Type B pancreatic cell (in vitro differentiated cells): ENCODE measurements around the gene SLU7. TPM values are rescaled to one million over a fixed set of nuclear protein-coding genes. Genes with fewer than 3 reads are reported as not detected.

ENCODE experiments used
- DNase-seq: peaks from one replicate; pipeline ENCODE4 v3.0.0; 2021; ENCODE audit warnings: mixed read lengths; ENCODE audit not compliant: unreplicated experiment; ENCODE audit errors: extremely low spot score
- H3K27ac Mint-ChIP-seq: 2 replicates; pipeline ENCODE4 v1.8.0; 2021; ENCODE audit warnings: mild to moderate bottlenecking, mixed read lengths
- H3K27me3 Mint-ChIP-seq: 2 replicates; pipeline ENCODE4 v1.8.0; 2021; ENCODE audit warnings: mixed read lengths
- H3K36me3 Mint-ChIP-seq: 2 replicates; pipeline ENCODE4 v1.8.0; 2021; ENCODE audit warnings: mixed read lengths
- H3K4me1 Mint-ChIP-seq: one replicate; pipeline ENCODE4 v1.8.0; 2021; ENCODE audit warnings: mixed read lengths; ENCODE audit not compliant: unreplicated experiment
- H3K4me3 Mint-ChIP-seq: 2 replicates; pipeline ENCODE4 v1.8.0; 2021; ENCODE audit warnings: mild to moderate bottlenecking, mixed read lengths
- H3K9me3 Mint-ChIP-seq: 2 replicates; pipeline ENCODE4 v1.8.0; 2021; ENCODE audit warnings: mixed read lengths
- total RNA-seq: library from RNA; stranded (reverse); gene quantifications from 2 replicates; pipeline ENCODE4 v1.2.1, GENCODE V29; 2021; ENCODE audit warnings: low replicate concordance
- TF ChIP-seq, protein P1 (sequence below): fragments of 200-600 bp; sonication (generic); conservative IDR thresholded peaks from 2 replicates; pipeline ENCODE4 v1.5.0; 2021; ENCODE audit warnings: antibody characterized with exemption, mild to moderate bottlenecking

Gene SLU7
- total RNA-seq, 1 donor from 2014 or later, result 37.7 TPM

DNA sequence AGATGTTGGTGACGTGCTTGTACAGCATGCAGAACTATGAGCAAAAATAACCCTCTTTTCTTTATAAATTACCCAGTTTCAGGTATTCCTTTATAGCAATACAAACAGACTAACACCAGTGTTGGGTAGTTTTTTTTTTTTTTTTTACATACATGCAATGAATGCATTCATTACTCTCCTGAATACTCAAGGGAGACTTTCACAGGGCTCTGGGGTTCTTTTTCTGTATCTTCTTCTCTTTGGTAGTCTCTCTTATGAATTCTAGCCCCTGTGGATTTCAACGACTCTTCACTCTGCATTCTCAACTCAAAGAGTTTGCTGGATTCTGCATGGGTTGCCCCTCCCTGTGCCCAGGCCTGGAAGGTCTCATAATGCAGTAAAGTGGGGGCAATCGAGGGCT is 30.6 kb upstream of the SLU7 start:
- DNase-seq, result no peak
- Mint-ChIP-seq H3K4me1 (no peaks in the 10 kb centered on the region), H3K27me3 (peaks cover 10% of the 10 kb centered on the region), H3K36me3 (no peaks in the 10 kb centered on the region), H3K4me3 (no peak overlapping the region), H3K9me3 (no peaks in the 10 kb centered on the region), H3K27ac (no peak overlapping the region)
- TF ChIP-seq, protein P1, sequence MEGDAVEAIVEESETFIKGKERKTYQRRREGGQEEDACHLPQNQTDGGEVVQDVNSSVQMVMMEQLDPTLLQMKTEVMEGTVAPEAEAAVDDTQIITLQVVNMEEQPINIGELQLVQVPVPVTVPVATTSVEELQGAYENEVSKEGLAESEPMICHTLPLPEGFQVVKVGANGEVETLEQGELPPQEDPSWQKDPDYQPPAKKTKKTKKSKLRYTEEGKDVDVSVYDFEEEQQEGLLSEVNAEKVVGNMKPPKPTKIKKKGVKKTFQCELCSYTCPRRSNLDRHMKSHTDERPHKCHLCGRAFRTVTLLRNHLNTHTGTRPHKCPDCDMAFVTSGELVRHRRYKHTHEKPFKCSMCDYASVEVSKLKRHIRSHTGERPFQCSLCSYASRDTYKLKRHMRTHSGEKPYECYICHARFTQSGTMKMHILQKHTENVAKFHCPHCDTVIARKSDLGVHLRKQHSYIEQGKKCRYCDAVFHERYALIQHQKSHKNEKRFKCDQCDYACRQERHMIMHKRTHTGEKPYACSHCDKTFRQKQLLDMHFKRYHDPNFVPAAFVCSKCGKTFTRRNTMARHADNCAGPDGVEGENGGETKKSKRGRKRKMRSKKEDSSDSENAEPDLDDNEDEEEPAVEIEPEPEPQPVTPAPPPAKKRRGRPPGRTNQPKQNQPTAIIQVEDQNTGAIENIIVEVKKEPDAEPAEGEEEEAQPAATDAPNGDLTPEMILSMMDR, result no peak

DNA sequence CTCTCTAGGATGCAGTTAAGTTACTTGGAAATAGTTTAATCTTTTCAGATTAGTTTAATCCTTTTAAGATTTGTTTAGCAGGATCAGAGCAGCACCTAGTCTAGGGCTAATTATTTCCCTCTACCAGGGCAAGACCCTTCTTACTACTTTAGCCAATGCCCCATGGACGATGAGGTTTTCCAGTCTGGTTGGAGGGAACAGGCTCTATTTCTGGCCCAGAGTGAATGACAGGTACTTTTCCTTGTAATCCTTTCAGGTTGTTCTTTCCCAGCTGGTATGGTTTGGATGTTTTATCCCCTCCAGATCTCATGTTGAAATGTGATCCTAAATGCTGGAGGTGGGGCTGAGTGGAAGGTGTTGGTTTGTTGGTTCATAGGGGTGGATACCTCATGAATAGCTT is 30.0 kb upstream of the SLU7 start:
- no peaks in the 10 kb centered on the region for H3K36me3 Mint-ChIP-seq
- no peak overlapping the region for H3K4me3 Mint-ChIP-seq

DNA sequence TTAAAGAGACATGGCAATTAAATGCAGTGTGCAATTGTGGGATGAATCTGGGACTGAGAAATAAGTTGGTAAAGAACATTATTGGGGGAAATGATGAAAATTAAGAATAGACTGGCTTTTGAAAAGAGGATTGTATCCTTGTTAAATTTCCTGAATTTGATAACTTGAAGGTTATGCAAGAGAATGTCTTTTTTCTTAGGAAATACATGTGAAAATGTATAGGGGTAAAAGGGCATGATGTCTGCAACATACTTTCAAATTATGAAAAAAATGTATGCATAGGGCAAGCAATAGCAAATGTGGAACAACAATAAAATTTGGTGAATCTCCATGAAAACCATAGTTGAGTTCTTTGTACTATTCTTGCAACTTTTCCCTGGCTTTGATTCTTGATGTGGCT is 26.9 kb upstream of the SLU7 start:
- Mint-ChIP-seq H3K4me3 (no peak overlapping the region), H3K4me1 (no peaks in the 10 kb centered on the region), H3K9me3 (no peaks in the 10 kb centered on the region), H3K27ac (no peak overlapping the region), H3K36me3 (no peaks in the 10 kb centered on the region), H3K27me3 (no peaks in the 10 kb centered on the region)
- TF ChIP-seq, protein P1, result no peak
- no peak for DNase-seq

More for the DNA sequence above, 30.0 kb upstream of the SLU7 start:
- Mint-ChIP-seq H3K27me3 (peaks cover 6% of the 10 kb centered on the region), H3K27ac (no peak overlapping the region), H3K9me3 (no peaks in the 10 kb centered on the region), H3K4me1 (no peaks in the 10 kb centered on the region)
- no peak for DNase-seq
- TF ChIP-seq, protein P1, result no peak

DNA sequence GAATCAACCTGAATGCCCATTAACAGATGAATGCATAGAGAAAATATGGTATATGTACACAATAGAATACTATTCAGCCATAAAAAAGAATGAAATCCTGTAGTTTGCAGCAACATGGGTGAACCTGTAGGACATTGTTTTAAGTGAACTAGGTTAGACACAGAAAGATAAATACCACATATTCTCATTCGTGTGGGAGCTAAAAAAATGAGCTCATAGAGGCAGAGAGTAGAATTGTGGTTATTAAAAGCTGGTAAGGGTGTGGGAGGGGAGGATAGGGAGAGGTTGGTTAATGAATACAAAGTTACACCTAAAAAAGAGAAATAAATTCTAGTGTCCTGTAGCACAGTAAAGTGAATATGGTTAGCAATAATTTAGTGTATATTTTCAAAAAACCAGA is 26.3 kb upstream of the SLU7 start:
- Mint-ChIP-seq H3K27me3 (no peaks in the 10 kb centered on the region), H3K4me3 (no peak overlapping the region), H3K36me3 (no peaks in the 10 kb centered on the region), H3K4me1 (no peaks in the 10 kb centered on the region), H3K9me3 (no peaks in the 10 kb centered on the region), H3K27ac (no peak overlapping the region)
- no peak for DNase-seq
- TF ChIP-seq, protein P1, result no peak

DNA sequence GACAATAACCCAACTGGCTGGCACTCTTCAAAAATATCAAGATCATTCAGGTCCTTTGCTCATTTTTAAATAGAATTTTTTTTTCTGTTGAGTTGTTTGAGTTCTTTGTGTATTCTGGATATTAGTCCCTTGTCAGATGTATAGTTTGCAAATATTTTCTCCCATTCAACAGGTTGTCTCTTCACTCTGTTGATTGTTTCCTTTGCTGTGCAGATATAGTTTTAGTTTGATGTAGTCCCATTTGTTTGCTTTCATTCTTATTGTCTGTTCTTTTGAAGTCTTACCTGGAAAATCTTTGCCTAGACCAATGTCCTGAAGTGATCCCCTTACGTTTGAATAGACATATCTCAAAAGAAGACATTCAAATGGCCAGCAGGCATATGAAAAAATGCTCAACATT is 25.5 kb upstream of the SLU7 start:
- no peaks in the 10 kb centered on the region for H3K4me1 Mint-ChIP-seq
- H3K27me3 Mint-ChIP-seq, result no peaks in the 10 kb centered on the region
- no peak for DNase-seq
- no peak overlapping the region for H3K4me3 Mint-ChIP-seq
- TF ChIP-seq, protein P1, result no peak
- H3K27ac Mint-ChIP-seq, result no peak overlapping the region
- H3K9me3 Mint-ChIP-seq, result no peaks in the 10 kb centered on the region
- no peaks in the 10 kb centered on the region for H3K36me3 Mint-ChIP-seq

DNA sequence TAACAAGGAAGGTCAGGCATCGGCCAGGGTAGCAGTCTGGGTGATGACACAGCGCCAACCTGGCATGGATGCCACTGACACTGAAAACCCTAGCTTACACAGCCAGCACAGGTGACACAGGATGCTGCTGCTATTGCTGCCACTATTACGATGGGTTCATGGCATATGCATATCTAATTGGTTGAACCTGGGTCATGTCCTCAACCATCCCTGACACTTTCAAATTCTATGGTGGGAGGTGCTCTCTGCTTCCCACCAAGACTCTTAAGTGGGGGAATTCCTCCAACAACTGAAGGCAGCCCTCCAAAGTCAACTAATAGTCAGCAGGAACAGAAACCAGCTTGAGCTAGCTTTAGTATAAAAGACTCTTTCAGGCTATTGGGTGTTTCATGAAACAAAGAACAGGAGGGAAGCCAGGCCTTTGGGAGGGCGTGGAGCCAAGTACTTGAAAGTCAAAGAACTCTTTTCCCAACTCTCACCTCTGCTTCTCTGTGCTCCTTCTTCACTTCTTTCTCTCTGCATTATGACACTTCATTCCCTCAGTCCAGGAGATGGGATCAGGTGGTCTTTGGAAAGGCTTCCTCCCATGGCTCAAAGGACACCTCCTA is 24.0 kb upstream of the SLU7 start:
- Mint-ChIP-seq H3K36me3 (no peaks in the 10 kb centered on the region), H3K27me3 (peaks cover 9% of the 10 kb centered on the region), H3K4me1 (peaks cover 11% of the 10 kb centered on the region), H3K4me3 (no peak overlapping the region), H3K27ac (no peak overlapping the region), H3K9me3 (no peaks in the 10 kb centered on the region)
- TF ChIP-seq, protein P1, result no peak
- DNase-seq, result no peak
